Astrocyte of the hippocampus (primary cell): ENCODE measurements around the gene AP1M2.
A peak's percentile ranks its signal among the peaks of the same experiment; 100 is the strongest.

Experiments
- DNase-seq: peaks from one replicate; pipeline ENCODE4 v3.0.0; 2011; ENCODE audit warnings: low read depth, low spot score

The AP1M2 gene

DNA sequence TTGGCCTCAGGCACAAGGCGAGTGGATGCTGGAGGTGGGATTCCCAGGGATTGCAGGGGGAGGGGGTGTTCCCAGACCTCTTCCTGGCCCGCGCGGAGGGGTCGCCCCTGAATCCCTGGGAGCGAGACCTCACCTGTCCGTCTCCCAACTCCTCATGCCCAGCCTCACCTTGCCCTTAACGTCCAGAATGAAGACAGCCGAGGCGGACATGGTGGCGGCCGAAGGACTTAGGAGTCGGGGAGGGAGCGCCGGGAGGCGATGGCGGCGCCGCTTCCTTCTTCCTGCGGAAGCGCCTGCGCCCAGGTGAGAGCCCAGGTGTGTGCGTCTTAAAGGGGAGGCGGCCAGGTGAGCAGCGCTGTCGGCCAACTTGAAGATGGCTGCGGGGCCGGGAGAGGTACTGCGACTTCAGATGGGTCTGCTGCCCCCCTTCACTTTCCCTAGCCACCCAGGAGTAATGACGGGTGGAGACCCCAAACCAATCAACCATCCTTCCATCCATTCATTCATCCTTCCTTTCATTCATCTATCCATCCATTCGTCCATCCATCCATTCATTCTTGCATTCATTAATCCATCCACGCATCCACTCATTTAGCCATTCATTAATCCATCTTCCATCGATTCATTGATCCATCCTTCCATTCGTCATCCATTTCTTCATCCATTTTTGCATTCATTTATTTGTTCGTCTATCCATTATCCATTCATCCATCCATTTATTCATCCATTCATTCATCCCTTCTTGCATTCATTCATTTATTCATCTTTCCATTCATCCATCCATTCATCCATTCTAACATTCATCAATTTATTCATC is at the start of gene AP1M2:
Gene AP1M2 (minus strand): TSS at position 291 of the 817 bp plus-strand sequence. CDS start 81 bp downstream, at position 210.
- DNase-seq, result no peak

- no peak for DNase-seq
These were observed 49.3 kb upstream of the AP1M2 start for GRCh38 chr19:10636304-10636972.

- no peak for DNase-seq
These were observed 47.9 kb upstream of the AP1M2 start for GRCh38 chr19:10634963-10635362.

GRCh38 chr19:10634430-10634829 is 47.3 kb upstream of the AP1M2 start:
- no peak for DNase-seq

DNA sequence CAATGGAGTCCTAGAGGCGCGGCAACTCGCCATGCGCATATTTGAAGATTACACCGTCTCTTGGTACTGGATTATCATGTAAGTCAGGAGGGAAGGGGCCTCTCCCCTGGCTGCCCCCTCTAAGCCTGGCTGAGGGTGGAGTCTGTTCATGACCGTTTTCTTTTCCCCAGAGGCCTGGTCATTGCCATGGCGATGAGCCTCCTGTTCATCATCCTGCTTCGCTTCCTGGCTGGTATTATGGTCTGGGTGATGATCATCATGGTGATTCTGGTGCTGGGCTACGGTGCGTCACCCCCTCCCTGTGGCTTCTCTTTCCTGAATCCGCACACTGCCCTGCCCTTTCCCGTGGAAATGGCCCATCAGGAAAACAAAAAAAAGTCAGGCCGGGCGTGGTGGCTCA is 44.8 kb upstream of the AP1M2 start:
- DNase-seq, result no peak

- peak; percentile 11 for DNase-seq
These were observed 38.6 kb upstream of the AP1M2 start for GRCh38 chr19:10625762-10626138.

DNA sequence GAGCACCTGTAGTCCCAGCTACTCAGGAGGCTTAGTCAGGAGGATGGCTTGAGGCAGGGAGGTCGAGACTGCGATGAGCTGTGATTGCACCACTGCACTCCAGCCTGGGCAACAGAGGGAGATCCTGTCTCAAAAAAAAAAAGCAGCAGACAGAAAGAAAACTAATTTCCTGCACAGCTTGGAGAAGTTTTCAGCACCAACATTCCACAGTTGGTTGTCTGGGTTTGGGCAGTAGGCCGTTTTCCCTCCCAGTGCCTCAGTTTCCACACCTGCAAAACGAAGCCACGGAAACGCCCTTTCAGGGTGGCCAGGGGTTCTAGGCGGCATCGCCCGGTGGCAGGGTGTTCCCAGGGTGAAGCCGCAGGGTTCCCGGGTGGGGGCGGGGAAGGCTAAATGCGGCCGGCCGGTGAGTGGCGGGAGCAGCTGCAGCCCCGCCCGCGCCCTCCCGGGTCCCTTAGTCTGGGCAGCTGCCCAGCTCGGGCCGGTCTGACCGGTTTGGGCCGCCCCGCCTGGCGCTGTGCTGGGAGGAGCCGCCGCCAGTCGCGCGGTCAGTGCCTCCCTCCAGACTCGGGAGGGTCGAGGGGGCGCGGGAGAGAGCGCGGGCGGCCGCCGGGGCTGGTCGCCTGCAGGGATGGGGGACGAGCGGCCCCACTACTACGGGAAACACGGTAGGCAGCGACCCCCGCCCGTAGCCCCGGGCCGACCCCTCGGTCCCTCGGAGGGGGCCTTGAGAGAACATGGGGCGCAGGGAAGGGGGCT is 38.1 kb upstream of the AP1M2 start, which contains the start of gene SLC44A2:
Gene SLC44A2 (plus strand): TSS at position 551 of the 759 bp plus-strand sequence. CDS start 81 bp downstream, at position 632.
- peak; percentile 91 for DNase-seq

DNA sequence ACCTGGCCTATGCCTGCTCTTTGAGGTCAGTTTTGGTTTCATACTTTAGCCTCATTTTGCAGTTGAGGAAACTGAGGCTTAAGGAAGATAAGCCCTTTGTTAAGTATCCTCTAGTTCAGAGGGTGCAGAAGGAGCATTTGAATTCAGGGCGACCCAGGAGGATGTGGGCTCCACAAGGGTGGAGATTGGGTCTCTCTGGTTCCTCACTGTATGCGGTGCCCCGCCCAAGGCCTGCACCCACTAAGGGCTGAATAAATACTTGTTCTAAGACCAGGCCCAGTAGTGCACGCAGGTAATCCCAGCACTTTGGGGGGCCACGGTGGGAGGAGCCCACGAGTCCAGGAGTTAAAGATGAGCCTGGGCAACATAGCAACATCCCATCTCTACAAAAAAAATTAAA is 37.5 kb upstream of the AP1M2 start:
- no peak for DNase-seq

DNA sequence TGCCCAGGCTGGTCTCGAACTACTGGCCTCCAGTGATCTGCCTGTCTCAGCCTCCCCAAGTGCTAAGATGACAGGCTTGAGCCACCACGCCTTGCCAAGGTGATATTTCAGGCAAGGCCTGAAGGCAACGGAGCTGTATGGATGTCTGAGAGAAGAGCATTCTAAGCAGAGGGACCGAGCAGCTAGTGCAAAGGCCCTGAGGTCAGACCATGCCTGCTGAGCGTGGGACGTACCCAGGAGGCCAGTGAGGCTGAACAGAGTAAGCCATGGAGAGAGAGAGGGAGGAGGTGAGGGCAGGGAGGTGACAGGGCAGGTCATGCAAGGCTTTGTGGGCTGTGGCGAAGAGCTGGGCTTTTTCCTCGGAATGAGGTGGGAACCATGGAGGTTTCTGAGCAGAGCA is 34.9 kb upstream of the AP1M2 start:
- DNase-seq, result no peak

- DNase-seq, result no peak
These were observed 33.7 kb upstream of the AP1M2 start for GRCh38 chr19:10620786-10621185.

DNA sequence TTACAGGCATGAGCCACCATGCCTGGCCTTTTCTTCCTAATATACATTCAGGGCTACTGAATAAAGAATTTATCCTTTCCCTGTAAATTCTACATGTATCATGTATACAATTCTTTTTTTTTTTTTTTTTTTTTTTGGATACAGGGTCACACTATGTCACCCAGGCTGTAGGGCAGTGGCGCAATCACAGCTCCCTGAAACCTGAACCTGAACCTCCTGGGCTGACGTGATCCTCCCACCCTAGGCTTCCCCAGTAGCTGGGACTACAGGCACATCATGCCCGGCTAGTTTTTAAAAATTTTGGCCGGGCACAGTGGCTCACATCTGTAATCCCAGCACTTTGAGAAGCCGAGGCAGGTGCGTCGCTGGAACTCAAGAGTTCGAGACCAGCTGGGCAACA is 31.7 kb upstream of the AP1M2 start:
- DNase-seq, result no peak

- DNase-seq, result peak; percentile 75
These were observed 30.5 kb upstream of the AP1M2 start for GRCh38 chr19:10617409-10618121.

GRCh38 chr19:10615429-10616023 is 28.4 kb upstream of the AP1M2 start:
- DNase-seq, result no peak

- no peak for DNase-seq
These were observed 25.5 kb upstream of the AP1M2 start for GRCh38 chr19:10612499-10613119.

GRCh38 chr19:10611907-10612306 is 24.8 kb upstream of the AP1M2 start:
- DNase-seq, result no peak

DNA sequence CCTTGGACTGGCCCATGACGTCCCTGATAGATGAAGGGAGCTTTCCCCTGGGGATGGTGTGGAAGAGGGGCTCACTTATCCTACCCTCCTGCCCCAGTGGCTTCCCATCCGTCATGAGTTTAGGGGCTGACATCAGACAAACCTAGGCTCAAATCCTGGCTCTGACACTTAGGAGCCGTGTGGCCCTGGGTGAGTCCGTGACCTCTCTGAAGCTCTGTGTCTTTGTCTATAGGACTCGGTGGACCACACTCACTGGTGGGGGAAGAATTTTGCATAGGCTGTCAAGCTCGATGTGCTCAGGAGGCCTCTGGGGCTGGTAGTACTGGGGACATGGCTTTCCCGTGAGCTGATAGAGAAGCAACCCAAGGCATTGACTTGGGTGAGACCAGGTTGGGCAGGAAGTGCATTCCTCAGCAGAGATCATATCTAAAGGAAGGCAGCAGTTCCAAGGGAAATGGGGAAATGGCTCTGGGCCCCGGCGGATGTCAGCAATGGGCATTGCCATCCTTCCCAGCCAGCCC is 17.4 kb upstream of the AP1M2 start:
- DNase-seq, result no peak

DNA sequence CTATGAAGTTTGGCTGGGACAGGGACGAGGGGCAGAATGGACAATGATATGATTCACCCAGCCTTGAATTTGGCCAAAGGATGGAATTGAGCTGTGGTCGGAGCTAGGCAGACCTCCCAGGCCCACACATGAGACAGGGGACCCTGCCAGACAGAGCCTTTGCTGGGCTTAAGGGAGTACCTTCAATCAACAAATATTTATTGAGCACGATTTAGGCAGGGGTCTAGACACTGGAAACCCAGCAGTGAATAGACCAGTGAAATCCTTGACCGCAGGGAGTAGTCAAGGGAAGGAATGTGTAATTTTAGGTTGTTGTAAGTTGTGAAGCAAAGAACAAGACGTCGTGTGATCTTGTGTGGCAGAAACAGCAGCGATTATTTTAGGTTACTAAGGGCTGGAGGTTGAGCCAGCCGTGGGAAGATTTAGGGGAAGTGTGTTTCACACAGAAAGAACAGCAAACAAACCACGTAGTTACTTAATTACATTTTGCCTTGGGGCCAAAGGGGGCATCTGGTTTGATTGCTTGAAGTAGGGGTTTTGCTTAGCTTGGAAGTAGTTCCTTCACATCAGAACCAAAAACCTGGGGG is 16.9 kb upstream of the AP1M2 start:
- peak; percentile 23 for DNase-seq

GRCh38 chr19:10603084-10603872 is 16.2 kb upstream of the AP1M2 start:
- peak; percentile 49 for DNase-seq

DNA sequence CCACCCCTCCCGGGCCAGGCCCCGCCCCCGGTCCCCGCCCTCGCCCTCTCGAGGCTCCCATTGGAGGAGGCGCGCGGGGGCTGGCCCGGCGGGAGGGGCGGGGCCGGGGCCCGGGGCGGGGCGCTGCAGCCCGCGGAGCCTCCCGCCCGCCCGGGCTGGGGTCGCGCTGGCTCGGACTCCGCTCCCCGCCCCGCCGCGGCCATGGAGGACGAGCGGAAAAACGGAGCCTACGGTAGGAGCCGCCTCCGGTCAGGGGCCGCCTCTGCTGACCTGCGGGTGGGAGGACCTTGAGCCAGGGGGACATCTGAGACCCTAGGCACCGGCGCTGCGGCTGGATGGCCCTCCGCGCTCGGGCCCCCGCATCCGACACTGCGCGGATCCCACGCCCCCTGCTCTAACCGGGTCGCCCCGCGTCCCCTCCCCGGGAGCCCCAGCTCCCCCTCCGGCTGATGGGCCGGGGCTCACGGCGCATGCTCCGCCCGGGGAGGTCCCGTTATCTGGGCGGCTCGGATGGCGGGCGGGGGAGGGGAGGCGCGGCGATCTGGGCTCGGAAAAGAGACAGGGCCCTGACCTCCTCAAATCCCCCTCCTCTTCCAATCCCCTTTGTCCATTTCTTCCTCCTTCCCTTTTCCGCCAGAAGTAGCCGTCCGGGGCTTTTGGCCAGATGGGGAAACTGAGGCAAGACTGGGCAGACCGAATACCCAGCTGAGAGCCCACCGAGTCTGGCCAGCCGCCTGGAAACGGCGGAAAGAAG is 15.4 kb upstream of the AP1M2 start:
- DNase-seq, result peak; percentile 87
